Measurements from ENCODE around the gene CDKN2A.

The CDKN2A gene

DNA sequence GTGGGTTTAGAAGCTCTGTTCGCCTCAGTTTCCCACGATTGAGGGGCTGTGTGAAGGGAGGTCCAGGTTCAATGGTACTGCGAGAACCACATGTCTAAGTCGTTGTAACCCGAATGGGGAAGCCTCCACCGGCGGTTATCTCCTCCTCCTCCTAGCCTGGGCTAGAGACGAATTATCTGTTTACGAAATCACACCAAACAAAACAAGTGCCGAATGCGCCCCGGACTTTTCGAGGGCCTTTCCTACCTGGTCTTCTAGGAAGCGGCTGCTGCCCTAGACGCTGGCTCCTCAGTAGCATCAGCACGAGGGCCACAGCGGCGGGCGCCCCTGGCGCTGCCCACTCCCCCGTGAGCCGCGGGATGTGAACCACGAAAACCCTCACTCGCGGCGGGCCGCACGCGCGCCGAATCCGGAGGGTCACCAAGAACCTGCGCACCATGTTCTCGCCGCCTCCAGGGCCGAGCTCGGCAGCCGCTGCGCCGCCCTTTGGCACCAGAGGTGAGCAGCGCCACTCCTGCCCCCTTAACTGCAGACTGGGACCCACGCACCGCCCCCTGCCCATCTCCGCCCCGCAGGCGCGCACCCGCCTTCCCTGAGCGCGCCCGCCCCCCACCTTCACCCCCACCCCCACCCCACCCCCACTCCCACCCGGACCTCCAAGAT lies at the start of gene CDKN2A:
Gene CDKN2A, minus strand, starts transcription at position 500 of the 663 bp plus-strand sequence.
- DNase-seq, result peak; percentile 64

DNA sequence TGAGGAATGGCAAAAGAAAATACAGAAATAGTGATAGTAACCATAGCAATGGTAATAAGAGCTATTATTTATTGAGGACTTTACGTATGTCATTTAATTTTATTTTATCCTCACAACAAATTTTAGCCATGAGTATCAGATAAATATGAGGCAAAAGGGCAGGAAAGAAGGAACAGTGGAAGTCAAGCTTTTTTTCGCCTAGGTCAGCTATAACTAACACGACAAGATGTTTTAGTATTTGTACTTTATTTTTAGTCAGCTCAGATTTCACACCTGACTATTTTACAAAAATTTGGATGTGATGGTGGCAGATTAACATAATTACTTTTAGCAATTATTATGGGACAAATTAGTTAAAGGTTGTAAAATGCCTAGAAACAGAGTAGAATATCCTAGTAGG lies 49.7 kb upstream of the CDKN2A start:
- DNase-seq, result no peak

DNA sequence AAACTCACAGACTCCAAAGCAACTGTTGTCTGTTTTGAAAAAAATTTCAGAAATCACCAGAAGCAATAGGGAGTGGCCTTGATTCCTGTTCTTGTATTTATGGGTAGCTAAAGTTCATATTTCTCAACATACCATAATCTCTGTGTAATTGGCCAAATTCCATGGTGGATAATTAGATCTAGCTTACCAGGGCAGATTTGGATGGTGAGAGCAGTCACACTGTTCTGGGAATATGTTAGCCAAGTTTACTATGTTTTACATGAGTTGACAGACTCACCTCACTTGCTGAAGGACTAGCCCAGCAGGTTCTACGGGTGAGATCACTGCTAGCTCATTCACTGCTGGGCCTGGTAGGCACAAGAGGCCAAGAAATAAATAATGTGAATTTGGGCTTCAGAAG lies 47.6 kb upstream of the CDKN2A start:
- DNase-seq, result no peak

DNA sequence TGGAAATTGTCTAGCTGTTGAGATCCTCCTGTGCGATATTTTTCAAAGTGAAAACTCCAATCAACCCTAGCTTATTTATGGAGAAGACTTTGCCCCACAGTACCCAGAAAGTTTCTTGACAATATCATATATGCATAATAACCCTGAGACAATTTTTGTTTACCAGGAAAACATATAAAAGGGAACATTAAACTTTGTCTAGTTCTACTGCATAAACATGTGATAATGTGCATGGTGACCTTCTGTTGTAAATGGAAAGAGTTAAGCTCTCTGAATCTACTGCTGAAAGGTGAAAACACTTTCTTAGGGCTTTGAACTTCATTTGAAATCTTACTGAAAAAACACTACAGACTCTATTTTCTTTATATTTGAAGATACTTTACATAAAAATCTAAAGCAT lies 47.2 kb upstream of the CDKN2A start:
- DNase-seq, result no peak

DNA sequence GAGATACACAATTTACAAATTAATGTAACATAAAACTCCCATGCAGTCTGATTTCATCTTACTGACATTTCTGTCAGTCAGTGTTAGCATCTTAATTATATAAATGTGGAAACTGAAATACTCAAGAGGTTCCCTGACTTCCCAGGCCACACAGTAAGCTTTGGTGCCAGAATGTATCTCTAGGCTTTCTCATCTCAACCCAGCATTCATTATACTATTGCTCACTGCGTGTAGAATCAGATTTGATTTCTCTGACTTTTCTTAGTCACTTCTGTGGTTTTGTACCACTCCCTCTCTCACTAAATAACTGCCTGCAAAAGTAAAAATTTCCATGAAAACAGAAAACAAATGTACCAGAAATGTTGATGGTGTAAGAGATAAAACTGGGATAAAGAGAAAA lies 46.6 kb upstream of the CDKN2A start:
- DNase-seq, result no peak

DNA sequence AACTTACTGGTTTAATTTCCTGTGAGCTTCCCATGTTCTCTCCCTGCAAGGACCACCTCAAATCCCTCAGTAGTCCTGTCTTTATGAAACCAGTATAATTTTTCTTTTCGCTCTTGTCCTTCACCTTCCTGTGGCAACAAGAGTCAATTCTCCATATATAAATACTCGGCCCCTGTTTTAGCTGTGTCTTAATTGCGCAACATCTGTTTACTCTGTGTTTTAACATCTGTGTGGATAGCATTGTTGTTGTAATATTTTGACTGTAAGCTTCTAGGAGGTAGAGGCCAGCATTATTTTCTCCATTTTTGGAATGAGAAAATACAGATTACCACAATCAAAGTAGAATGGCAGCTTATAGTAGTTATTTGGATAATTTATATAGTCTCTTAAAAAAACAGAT lies 45.1 kb upstream of the CDKN2A start:
- no peak for DNase-seq

DNA sequence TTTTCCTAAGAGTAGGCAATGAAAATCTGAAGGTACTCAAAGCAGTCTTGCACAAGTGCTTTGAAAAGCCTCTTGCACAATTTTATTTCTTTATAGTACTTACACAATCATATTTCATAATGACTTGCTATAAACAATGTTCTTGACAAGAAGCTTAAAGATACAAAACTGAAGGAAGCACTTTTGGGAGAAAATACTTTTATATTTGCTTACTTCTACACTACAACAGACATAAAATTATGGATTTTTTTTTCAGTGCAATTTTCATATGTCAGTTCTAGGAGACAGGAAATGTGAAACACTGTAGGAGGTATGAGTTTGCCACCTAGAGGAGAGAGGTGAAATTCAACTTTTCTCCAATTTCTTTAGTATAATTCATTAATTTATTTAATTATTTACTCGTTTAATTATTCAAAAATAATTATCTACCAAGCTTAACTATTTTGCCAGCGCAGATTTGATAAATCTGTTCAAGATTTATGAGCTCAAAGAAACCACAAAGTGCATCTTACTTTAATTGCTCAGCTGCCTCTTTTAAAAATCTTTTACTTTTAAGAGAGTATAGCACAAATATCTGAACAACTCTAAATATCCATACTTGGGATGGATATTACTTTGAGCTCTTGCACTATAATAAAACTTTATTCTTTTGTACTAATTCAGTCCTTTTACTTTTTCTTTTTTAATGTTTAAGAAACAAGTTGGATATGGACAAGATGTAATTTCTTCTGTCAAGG lies 43.9 kb upstream of the CDKN2A start:
- peak; percentile 76 for DNase-seq

DNA sequence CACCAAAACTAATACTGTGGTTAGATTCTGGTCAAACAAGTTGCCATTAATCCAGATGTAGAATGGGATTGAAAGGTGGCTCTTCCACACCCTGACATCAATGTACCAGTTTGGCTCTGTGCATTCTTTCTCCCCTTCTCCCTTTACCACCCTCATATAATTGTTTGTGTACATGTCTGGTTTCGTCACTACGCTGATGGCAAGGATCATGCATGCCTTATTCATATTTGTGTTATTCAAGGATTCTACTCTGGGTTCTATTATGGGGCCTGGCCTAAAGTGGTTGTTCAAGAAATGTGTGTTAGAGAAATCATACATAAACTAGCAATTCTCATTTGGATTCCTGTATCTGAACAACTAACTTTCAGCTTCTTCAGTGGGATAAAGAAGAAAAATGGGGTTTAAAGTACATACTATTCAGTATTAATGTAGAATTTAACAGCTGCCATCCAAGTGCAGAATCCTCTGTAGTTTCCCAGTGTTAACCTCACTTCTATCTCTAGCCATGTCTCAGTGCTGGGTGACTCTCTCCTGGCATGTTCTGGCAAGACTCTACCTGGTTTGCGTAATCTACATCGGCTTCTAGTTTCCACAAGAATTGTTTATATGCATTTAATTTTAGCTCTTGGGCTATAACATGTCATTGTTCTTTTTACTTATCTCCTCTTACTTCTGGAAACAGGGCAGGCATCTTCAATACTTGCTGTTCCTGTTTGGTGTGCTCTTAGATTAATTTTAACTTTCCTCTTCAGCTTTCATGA lies 42.9 kb upstream of the CDKN2A start:
- no peak for DNase-seq

DNA sequence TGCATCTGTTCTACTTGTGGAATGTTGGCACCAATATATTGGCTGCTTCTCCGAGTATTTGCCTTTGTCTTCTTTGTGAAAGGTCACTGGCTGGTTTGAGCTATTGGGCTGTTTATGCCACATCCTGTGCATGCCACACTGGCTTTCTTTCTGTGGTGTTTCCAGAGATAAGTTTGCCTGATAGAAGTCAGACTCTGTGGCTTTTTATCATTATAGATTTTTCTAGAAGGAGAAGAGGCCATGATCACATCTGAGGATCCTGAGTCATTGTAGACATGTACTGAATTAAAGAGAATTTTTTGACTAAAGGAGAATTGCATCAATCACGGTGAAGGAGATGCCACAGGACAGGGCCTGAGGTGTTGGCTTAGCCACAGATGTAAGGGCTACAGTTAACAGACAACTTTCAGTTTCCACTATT lies 41.4 kb upstream of the CDKN2A start:
- DNase-seq, result no peak

DNA sequence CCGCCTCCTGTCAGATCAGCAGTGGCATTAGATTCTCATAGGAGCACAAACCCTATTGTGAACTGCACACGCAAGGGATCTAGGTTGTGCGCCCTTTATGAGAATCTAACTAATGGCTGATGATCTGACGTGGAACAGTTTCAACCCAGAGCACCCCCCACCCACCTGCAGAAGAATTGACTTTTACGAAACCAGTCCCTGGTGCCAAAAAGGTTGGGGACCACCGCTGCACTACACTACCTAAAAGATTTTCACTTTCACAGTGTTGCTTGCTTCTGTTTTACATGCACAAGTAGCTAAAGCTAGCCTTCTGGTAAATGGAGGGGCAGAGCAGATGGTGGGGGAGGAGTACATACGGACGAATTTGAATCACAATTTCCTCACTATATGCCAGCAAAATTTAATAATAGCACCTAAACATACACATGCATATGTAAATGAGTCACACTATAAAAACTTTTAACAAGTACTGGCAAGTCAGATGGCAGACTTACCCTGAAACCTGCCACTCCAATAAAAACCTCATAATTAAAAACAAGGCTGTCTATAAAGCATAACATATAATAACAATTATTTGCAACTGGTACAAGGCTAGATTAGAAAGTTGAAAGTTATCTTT lies 38.9 kb upstream of the CDKN2A start:
- no peak for DNase-seq

DNA sequence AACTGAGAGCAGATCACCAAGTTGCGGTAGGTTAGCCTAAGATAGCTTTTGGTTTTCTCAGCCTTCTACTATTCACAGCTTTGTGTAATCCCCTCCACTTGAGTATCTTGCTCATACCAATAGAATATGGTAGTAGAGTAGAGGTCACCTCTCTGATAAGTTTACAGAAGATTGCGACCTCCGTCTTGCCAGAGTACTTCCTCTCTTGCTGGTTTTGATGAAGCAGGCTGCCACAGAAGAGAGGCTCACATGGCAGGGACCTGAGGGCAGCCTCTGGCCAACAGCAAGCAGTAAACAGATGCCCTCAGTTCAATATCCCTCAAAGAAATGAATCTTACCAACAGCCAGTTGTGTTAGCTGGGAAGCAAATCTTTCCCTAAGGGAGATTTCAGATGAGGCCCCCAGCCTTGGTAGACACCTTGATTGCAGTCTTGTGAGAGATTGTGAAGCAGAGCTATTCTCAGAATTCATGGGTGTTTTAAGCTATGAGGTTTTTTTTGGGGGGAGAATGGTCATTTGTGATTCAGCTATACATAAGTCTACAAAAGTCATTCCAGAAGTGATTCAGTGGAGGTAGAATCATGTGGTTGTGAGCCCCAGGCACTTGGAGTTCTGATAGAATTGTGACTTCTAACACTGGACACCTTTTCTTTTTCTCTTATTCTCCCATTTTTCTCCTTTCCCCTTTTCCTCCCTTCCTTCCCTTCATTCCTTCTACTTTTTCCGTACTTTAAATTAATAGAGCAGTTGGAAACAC lies 37.6 kb upstream of the CDKN2A start:
- peak; percentile 44 for DNase-seq

DNA sequence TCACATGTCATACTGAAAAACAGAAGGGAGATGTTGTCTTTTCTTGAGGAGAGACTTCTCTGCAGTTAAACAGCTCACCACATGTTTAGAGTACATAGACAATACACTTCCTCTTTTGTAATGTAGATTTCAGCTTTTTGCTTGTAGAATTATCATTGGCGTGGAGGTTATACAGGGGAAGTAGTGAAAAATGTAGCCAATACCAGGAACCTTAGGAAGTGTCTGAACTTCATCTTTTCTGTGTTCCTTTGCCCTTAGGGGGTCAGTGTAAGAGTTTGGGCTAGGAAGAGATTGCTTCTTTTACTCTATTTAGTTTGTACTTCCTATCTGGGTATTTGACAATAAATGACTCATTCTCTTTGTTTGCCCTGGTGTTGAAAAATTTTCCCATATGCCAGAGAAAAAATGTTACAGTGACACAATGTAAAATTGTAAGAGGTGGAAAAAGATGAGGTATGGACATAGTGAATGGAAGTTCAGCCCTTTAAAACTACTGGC lies 36.0 kb upstream of the CDKN2A start:
- DNase-seq, result peak; percentile 85

DNA sequence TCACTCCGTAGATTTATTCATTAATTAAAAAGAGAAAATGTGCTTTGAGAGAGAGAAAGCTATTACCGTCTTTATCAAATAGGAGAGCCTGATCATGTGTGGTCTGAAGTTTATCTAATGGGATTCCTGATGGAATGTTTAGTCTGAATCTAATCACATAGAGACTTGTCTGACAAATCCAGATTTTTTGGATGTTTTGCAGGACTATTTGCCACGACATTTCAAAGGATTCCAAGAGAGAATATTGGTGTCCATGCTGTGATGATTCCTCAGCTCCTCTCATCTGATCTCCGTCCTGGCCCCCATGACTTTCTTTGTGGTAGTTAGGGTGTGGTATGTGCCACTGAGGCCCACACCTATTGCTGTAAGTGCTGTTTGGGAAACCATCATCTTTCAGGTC lies 35.0 kb upstream of the CDKN2A start:
- DNase-seq, result no peak

DNA sequence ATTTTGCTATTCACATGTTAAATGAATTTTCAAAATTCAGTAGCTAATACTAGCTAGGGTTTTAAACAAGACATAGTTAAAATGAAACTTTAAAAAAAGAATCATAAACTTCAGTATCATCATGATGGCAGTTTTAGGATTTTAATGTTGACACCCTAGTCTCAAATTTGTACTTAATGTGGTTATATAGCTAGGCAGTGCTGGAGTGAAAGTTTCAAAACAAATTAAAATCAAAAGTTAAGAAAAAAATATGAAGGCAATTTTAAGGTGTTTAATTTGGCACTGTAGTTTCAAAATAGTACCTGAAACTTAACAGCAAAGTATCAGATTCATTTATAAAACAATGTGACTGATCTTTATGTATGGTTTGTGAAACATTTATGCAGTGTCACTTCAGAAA lies 34.2 kb upstream of the CDKN2A start:
- no peak for DNase-seq

DNA sequence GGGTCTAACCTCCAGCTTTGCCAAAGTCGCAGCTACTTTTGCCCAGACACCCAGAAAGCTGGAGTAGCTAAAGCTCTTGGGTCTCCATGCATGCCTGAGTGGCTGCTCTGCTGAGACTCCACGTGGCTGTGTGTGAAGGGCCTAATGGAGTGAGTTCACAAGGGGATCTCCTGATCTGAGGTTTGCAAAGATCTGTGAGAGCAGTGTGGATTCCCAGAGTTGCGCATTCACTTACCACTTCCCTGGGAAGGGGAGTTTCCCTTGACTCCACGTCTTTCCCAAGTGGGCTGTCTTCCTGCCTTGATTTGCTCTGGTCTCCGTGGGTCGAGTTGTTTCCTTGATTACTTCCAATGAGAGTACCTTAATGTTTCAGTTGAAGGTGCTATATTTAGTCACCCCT lies 32.5 kb upstream of the CDKN2A start:
- DNase-seq, result peak; percentile 90

DNA sequence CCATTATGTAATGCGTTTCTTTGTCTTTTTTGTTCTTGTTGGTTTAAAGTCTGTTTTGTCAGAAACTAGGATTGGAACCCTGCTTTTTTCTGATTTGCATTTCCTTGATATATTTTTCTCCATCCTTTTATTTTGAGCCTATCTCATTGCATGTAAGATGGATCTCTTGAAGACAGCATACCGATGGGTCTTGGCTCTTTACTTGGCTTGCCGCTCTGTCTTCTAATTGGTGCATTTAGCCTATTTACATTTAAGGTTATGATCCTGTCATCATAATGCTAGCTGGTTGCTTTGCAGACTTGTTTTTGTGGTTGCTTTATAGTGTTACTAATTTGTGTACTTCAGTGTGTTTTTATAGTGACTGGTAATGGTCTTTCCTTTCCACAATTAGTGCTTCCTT lies 28.2 kb upstream of the CDKN2A start:
- DNase-seq, result no peak

DNA sequence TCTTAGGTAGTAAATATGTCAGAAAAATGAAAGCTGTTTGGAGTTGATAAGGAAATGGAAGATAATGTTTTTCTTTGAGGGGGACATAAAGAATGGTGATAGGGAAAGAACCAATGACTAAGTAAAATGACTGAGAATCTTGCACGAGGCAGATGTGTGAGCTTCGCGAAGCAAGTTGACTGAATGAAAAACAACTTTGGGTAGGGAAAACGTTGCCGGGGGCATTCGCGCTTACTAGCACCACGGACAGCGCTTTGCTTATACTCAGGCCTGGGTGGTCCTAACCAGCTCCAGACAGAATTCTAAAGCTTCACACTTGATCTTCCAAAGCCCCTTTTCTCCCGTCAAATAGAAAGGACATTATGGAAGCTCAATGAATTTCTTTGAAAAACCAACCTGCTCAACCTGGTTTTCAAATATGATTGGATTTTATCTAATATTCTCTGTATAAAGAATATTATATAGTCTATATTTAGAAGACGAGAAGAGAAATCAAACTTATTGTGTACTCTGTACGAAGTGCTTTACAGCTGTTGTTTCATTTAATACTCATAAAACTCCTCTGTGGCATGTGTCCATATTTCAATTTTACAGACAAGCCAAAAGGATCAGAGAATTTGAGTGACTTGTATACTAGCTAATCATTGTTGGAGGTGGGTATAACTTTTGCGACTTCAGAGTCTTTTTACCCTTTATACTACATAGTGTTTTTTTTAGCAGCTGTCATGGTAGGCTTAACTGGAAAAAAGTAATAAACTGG lies 16.9 kb upstream of the CDKN2A start:
- DNase-seq, result no peak

DNA sequence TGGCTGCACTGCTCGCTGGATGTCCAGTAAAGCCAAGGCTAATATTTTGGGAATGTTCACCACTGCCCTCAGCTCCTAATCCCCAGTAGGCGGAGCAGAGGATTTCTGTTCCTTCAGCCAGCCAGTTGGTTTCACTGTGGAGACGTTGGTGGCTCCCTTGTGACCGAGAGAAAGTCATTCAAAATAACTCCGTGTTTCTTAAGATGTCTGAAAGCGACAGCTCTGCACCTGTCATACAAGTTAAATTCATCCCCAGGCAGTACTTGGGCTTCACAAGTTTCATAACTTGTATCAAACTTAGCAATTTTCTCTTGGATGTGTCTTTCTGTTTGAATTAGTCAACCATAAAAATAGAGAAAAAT lies 15.3 kb upstream of the CDKN2A start:
- no peak for DNase-seq

DNA sequence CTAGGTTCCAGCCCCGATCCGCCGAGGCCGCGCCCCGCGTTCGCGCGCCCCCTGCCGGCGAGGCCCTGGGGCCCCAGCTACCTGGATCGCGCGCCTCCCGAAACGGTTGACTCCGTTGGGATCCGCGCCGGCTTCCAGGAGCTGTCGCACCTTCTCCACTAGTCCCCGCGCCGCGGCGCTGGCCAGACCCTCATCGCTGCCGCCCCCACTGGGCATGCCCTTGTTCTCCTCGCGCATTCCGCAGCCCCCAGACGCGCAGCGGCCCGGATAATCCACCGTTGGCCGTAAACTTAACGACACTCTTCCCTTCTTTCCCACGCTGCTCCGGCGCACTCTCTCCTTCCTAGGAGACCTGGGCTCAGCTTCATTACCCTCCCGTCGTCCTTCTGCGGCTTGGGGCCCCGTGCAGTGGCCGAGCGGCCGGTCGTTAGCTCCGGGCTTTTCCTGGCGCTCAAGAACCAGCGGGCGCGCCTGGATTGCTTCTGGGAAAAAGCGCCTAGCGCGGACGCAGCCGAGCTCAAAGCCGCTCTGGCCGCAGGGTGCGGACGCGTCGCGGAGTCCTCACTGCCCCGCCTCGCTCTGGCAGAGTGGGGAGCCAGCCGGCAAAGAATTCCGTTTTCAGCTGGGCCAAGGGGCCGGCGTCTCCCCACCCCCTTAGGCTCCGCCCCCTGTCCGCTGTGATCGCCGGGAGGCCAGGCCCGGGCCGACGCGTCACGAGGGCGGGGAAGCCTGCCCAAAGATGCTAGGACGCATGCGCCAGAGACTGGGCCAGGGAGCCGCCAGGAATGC lies 14.7 kb upstream of the CDKN2A start, which contains the start of gene CDKN2B:
Gene CDKN2B, minus strand, starts transcription at position 589 of the 789 bp plus-strand sequence. Its CDS starts 352 bp downstream, at position 237.
- DNase-seq, result peak; percentile 96

DNA sequence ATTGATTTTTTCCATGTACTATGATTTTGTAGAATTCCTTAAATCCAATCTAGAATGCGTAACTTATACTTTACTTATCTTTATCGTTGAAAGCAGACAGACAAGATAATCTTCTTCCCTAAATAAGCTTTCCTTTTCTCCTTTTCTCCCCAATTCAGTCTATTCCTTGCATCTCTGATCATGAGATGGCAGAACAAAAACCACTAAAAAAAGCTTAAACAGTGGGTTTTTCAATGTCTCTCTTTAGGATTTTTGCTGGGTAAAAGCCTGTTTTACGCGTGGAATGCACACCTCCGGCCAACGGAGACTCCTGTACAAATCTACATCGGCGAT lies 14.2 kb upstream of the CDKN2A start:
- DNase-seq, result no peak
